ENCODE results near the gene ARPC4.

DNA sequence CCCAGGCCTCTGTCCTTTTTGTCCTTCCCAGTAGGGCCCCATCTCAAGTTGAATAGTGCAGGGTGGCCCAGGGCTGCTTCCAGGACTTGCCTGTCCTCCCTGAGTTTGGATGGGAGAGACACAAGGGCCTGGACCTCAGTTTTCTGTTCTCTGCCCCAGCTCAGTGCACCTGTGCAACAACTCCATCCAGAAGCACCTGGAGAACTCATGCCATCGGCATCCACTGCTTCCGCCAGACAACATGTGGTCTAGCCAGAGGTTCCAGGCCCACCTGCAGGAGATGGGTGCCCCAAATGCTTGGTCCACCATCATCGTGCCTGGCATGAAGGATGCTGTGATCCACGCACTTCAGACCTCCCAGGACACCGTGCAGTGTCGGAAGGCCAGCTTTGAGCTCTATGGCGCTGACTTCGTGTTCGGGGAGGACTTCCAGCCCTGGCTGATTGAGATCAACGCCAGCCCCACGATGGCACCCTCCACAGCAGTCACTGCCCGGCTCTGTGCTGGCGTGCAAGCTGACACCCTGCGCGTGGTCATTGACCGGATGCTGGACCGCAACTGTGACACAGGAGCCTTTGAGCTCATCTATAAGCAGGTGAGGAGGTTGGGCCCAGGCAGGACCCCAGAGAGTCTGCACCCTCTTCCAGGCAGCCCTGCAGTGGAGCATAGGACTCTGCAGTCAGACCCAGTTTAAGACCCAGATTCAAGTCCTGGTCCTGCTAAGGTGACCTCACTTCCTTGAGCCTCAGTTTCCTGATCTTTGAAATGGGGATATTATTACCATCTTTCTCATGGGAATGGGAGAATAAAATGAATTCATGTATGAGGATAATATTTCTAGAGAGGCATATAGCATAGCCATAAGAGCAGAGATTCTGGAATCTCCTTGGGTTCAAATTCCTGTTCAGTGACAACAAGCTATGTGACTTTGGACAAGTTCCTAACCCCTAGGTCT is 36.2 kb downstream of the ARPC4 start:
- TF ChIP-seq, protein P1, sequence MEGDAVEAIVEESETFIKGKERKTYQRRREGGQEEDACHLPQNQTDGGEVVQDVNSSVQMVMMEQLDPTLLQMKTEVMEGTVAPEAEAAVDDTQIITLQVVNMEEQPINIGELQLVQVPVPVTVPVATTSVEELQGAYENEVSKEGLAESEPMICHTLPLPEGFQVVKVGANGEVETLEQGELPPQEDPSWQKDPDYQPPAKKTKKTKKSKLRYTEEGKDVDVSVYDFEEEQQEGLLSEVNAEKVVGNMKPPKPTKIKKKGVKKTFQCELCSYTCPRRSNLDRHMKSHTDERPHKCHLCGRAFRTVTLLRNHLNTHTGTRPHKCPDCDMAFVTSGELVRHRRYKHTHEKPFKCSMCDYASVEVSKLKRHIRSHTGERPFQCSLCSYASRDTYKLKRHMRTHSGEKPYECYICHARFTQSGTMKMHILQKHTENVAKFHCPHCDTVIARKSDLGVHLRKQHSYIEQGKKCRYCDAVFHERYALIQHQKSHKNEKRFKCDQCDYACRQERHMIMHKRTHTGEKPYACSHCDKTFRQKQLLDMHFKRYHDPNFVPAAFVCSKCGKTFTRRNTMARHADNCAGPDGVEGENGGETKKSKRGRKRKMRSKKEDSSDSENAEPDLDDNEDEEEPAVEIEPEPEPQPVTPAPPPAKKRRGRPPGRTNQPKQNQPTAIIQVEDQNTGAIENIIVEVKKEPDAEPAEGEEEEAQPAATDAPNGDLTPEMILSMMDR (IDR thresholded peaks at IDR 0.05; ENCODE audit: low read depth, low read length): no peak
- TF ChIP-seq EZH2phosphoT487 (IDR thresholded peaks at IDR 0.05; ENCODE audit: low read depth): no peak

Data from OCI-LY3 (cell line).